ENCODE measurements around the gene MCHR2. TPM values are rescaled to one million over a fixed set of nuclear protein-coding genes. Genes with fewer than 3 reads are reported as not detected.

Gene MCHR2
- total RNA-seq, 1 experiment from 2014 or later, result not detected

DNA sequence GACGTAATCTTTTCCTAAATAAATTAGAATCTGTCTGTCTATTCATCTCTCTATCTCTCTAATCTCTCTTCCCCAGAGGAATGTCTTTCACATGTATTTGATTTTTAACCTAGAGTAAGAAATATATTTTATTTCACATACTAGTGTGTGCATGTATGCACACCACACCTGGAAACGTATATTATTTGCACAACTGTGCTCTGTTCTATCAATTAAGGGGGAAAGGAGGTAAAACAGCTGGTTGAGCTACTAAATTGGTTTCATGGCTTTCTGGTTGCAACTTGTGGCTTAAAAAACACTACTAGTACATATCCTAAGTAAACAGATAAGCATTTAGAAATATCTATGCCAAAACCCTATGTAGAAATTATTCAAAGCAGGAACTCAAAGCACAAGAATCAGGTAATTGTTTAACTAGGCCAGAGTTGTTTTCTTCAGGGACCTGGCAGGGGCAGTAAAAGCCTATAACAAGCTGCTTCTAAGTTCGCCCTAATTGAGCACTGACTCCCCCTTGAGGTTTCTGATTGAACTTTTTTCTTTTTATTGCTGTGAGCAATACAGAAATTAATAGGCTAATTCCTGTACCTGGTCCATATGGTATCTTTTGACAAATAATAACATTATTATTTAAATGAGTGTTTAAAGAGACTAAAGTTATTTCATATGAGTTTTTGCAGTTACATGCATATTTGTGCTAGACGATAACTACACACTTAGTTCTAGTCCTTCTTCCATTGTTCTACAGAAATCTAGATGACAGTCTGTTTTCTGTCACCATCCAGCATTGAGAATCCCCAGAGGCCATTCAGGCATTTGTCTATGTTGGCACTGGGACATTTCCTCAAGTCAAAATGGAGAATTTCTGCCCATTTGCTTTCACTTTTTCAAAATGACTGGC lies 88.6 kb downstream of the MCHR2 start:
- peak; percentile 38 for DNase-seq (ENCODE audit: extremely low read depth, low read depth)

DNA sequence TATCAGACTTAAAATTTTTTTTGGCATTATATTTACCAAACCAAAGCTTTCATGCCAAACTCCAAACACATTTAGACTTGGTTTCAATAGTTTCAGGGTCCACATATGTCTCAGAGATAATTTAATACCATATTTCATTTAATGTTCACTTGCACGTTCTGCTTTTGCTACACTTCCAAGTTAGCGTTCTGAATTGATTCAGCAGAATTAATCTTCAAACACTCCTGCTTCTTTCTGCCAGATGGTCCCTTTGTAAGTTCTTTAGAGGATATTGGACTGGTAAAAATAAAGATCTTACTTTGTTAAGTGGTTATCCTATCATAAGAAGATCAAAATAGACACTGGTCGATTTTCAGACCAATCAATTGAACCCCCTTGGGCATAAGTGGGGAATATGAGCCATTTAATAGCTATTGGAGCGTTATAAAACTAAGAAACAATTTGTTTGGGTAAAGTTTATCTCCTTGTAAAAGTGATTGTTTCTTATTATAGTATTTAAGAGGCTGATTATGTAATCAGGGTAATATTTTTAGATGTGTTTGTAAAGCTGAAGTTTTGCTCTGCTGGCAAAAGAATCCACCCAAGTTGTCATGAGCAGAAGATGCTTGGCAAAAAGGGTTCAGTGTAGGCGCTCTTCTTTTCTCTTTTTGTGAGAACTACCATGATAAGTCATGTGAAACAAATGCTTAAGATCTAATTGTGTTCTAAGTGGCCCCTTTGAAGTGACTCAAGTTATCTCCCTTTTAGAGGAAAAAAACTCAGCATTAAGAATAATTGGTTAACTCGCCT lies 92.2 kb downstream of the MCHR2 start:
- DNase-seq (ENCODE audit: extremely low read depth, low read depth), result no peak

DNA sequence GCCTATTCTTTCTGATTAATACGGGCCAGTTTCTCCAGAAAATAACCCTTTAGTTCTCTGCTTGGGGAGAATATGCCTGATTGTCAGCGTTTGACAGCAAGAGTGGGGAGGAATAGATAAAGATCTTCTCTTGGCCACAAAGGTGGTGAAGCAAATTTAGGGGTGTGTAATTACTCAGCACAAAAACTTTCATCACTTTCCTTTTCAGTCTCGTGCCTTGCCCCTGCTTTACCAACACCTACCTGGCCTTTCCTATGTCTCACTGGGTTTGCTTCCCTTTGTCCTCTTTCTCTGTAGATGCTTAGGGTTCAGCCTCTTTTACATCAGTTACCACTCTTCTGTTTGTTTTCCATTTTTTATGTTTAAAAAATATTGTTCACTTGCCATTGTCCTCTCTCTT lies 99.2 kb downstream of the MCHR2 start:
- no peak for DNase-seq (ENCODE audit: extremely low read depth, low read depth)

DNA sequence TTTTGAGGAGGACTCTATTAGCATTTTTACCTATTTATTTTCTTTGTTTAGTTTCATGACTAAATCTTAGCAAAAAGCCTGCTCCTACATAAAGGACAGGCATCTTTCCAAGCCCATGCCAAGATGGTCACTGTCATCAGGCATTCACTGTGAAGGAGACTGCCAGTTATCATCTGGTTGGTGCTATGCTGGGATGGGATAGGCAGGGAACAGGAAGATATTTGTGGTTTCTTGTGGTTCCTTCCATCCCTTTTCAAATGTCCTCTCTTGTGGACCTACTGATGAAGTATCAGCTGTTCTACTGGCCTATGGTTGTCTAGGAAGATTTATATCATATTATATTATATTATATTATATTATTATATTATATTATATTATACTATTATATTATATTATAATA lies 107.0 kb downstream of the MCHR2 start:
- no peak for DNase-seq (ENCODE audit: extremely low read depth, low read depth)

DNA sequence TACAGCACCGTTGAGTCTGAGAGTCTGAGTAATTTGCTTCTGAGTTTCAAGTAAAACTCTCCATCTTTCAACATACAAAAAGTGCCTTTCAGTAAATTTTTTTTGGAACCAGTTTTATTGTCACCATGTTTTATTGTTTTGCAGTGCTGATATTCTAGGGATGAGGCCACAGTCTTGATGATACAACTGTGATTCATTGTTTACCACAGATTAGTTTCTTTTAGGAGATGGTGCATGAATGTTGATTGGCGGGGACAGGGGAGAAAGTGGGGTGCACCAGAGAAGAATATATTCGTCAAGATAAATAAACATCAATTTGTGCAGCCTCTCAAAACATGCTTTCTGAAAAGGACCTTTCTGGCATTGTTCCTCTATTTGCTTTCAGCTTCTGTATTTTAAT lies 109.0 kb downstream of the MCHR2 start:
- DNase-seq (ENCODE audit: extremely low read depth, low read depth), result no peak

DNA sequence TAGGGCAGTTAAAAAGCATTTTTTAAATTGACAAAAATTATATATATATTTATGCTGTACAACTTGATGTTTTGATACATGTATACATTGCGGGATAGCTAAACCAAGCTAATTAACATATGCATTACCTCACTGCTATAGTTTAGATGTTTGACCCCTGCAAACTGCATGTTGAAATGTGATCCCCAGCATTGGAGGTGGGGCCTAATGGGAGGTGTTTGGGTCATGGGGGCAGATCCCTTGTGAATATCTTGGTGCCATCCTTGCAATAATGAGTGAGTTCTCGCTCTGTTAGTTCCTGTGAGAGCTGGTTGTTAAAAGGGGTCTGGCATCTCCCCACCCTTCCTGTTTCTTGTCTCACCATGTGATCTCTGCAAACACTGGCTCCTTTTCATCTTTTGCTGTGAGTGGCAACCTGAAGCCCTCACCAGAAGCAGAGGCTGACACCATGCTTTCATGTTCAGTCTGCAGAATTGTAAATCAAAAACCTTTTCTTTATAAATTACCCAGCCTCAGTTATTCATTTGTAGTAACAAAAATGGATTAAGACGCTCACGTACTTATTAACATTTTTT lies 111.8 kb downstream of the MCHR2 start:
- DNase-seq (ENCODE audit: extremely low read depth, low read depth), result no peak

DNA sequence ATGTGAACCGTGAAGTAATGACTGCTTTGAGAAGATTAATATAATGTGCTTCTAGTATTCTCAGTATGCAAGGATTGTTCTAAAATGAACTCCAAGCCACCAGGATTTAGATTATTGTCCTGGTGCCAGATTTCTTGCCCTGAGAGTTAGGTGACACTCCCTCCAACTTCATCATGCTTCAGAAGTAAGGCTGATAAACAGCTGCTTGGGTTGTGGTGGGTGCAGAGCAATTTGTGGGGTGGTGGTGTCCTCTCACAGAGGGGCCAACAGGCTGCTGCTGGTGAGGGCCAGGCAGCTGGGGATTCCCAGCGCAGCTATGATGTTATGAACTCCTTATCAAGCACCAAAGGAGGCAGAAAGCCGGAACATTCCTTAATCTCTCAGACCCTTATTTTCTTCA lies 114.6 kb downstream of the MCHR2 start:
- no peak for DNase-seq (ENCODE audit: extremely low read depth, low read depth)

DNA sequence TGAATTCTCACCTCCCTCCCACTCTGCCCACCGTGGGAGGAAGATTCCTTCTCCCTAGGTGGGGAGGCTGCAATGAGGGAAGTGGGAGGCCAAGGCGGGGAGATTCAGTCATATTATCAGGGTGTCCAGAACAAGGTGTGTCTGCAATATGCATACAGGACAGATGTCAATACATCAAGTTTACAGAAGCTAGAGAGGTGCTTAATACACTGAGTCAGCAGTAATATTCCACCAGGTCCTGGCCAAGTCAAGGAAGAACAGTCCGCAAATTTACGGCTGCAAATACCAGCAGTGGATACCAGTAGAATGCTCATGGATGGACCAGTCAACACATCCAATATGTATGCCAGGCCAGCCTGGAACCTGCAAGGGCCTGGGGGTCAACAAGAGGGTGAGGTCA lies 119.0 kb downstream of the MCHR2 start:
- DNase-seq (ENCODE audit: extremely low read depth, low read depth), result no peak

DNA sequence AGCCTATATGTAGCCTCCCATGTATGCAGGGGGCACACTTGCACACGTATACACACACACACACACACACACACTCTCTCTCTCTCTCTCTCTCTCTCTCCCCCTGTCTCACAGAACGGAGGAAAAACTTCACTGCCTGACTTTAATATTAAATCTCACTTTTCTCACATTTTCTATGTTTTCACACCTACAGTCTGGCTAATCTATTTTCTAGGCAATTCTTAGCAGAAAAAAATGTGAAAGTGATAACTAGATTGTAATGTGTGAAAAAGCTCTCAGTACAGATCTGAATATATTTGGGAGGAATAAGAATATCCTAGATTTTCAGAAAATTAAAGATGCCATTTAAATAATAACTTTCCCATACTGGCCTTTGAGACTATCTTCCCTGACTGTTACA lies 120.9 kb downstream of the MCHR2 start:
- no peak for DNase-seq (ENCODE audit: extremely low read depth, low read depth)

DNA sequence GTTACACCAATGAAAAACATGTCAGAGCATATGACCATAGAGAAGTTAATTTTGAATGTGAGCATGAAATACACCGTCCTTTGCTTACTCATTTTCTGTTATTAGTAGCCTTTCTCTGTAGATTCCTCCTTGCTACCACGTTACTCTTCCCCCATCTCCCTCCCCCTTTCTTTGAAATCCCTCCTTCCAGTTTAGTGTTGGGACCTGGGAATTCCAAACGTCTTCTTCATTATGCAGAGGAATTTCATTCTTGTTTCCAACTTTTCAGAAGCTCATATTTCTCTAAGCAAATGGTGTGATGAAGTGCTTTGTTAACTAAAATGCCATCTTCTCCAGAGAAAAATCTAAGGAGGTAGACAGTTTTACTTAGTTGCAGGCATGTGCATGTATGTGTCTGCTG lies 122.4 kb downstream of the MCHR2 start:
- no peak for DNase-seq (ENCODE audit: extremely low read depth, low read depth)
